NCI-H2107 treated with DMSO at 0.1 percent for 48 hours (cell line): ENCODE measurements around the gene PROCA1.

ENCODE experiments used
- DNase-seq: peaks from one replicate; lab custom pipeline; 2025; ENCODE audit not compliant: unreplicated experiment; lab: John Stamatoyannopoulos, UW

PROCA1 gene

GRCh38 chr17:28710861-28711722 lies 596 bp downstream of the PROCA1 start:
- DNase-seq, result peak; percentile 67

- no peak for DNase-seq
Measured at GRCh38 chr17:28707339-28707720, 4.4 kb downstream of the PROCA1 start.

- DNase-seq, result no peak
Measured at GRCh38 chr17:28706471-28707338, 5.0 kb downstream of the PROCA1 start.

- DNase-seq, result no peak
Measured at GRCh38 chr17:28705728-28706334, 5.9 kb downstream of the PROCA1 start.

- DNase-seq, result no peak
Measured at GRCh38 chr17:28705074-28705659, 6.5 kb downstream of the PROCA1 start.

GRCh38 chr17:28704219-28704858 lies 7.3 kb downstream of the PROCA1 start:
- DNase-seq, result no peak

- no peak for DNase-seq
Measured at GRCh38 chr17:28703552-28704218, 8.0 kb downstream of the PROCA1 start.

GRCh38 chr17:28702752-28703150 lies 8.9 kb downstream of the PROCA1 start:
- no peak for DNase-seq

GRCh38 chr17:28702026-28702751 lies 9.5 kb downstream of the PROCA1 start:
- no peak for DNase-seq

GRCh38 chr17:28700830-28701492 lies 10.7 kb downstream of the PROCA1 start:
- DNase-seq, result no peak

- no peak for DNase-seq
Measured at GRCh38 chr17:28700278-28700677, 11.4 kb downstream of the PROCA1 start.

GRCh38 chr17:28698253-28698941 lies 13.3 kb downstream of the PROCA1 start:
- DNase-seq, result no peak

GRCh38 chr17:28693869-28694268 lies 17.8 kb downstream of the PROCA1 start:
- DNase-seq, result no peak

GRCh38 chr17:28689011-28689410 lies 22.7 kb downstream of the PROCA1 start:
- DNase-seq, result no peak

- no peak for DNase-seq
Measured at GRCh38 chr17:28688481-28688880, 23.2 kb downstream of the PROCA1 start.

GRCh38 chr17:28686296-28686695 lies 25.4 kb downstream of the PROCA1 start:
- DNase-seq, result no peak

- DNase-seq, result no peak
Measured at GRCh38 chr17:28685366-28685765, 26.3 kb downstream of the PROCA1 start.

GRCh38 chr17:28684963-28685362 lies 26.7 kb downstream of the PROCA1 start:
- peak; percentile 8 for DNase-seq
